H1 (cell line): ENCODE results near the gene MIER2. TPM values are rescaled to one million over a fixed set of nuclear protein-coding genes. Genes with fewer than 3 reads are reported as not detected.

Experiments used
- CTCF ChIA-PET: fragments of 300-600 bp; sonication (Branson Sonifier 250); formaldehyde crosslinking; loops from one replicate; lab custom pipeline; 2021; ENCODE audit not compliant: partially characterized antibody; lab: Charles Lee
- POLR2A ChIA-PET: fragments of 300-600 bp; sonication (Branson Sonifier 250); formaldehyde crosslinking; loops from one replicate; lab custom pipeline; 2021; ENCODE audit warnings: inconsistent platforms; ENCODE audit not compliant: partially characterized antibody; lab: Charles Lee
- DNase-seq, 2 experiments: peaks; one replicate each; pipeline versions ENCODE4 v3.0.0 to v3.0.0-alpha.2; 2010 to 2022; ENCODE audit warnings: low spot score in 2 of 2, low read depth in 1 of 2, mixed read lengths in 1 of 2
- FAIRE-seq: peaks from 2 replicates; lab custom pipeline; 2011; peaks lifted over from hg19 to GRCh38; lab: Jason Lieb, UNC
- H2AFZ ChIP-seq: 2 replicates; pipeline ENCODE4 v1.8.1; 2012; ENCODE audit warnings: low read length, inconsistent platforms
- H2AK5ac ChIP-seq: 2 replicates; pipeline ENCODE4 v1.6.1; 2013; ENCODE audit warnings: low read depth, low read length
- H2BK120ac ChIP-seq: replicated peaks from 2 replicates; pipeline ENCODE3; 2013; ENCODE audit warnings: low read depth, low read length, inconsistent platforms
- H2BK12ac ChIP-seq: 2 replicates; pipeline ENCODE4 v1.6.1; 2013; ENCODE audit warnings: low read depth, low read length
- H2BK15ac ChIP-seq: 2 replicates; pipeline ENCODE4 v1.6.1; 2013; ENCODE audit warnings: low read length
- H2BK20ac ChIP-seq: 2 replicates; pipeline ENCODE4 v1.6.1; 2013; ENCODE audit warnings: low read length
- H2BK5ac ChIP-seq: 2 replicates; pipeline ENCODE4 v1.6.1; 2013; ENCODE audit warnings: low read depth, low read length
- H3K14ac ChIP-seq: 2 replicates; pipeline ENCODE4 v1.6.1; 2013; ENCODE audit warnings: inconsistent platforms; ENCODE audit not compliant: insufficient read length
- H3K18ac ChIP-seq: 2 replicates; pipeline ENCODE4 v1.6.1; 2013; ENCODE audit warnings: low read length; ENCODE audit errors: extremely low read depth
- H3K23ac ChIP-seq: 2 replicates; pipeline ENCODE4 v1.6.1; 2013; ENCODE audit warnings: inconsistent platforms; ENCODE audit not compliant: insufficient read length
- H3K23me2 ChIP-seq: 2 replicates; pipeline ENCODE4 v1.6.1; 2013; ENCODE audit warnings: low read depth, low read length
- H3K27ac ChIP-seq: 2 replicates; pipeline ENCODE4 v1.6.1; 2011; ENCODE audit warnings: low read depth, low read length, inconsistent platforms
- H3K27me3 ChIP-seq, 4 experiments: replicated peaks in 1 of 4; 1 replicate in 1 of 4; 2 replicates in 3 of 4; pipeline versions ENCODE4 v1.6.1 to v1.8.1; 2011 to 2013; ENCODE audit warnings: low read length in 3 of 4, mild to moderate bottlenecking in 3 of 4, inconsistent platforms in 2 of 4, mixed read lengths in 2 of 4, moderate library complexity in 1 of 4; ENCODE audit not compliant: control insufficient read depth in 3 of 4, insufficient read depth in 3 of 4; ENCODE audit errors: extremely low read depth in 1 of 4
- H3K36me3 ChIP-seq, 4 experiments: 2 replicates each; pipeline versions ENCODE4 v1.6.1 to v1.8.1; 2011 to 2013; ENCODE audit warnings: mild to moderate bottlenecking in 4 of 4, low read length in 3 of 4, moderate library complexity in 2 of 4, control low read depth in 1 of 4, inconsistent platforms in 1 of 4; ENCODE audit not compliant: insufficient read depth in 4 of 4, control insufficient read depth in 2 of 4
- H3K4ac ChIP-seq: replicated peaks from 2 replicates; pipeline ENCODE3; 2013; ENCODE audit warnings: low read length, low read depth, mixed read lengths, inconsistent platforms; ENCODE audit not compliant: insufficient read length
- H3K4me1 ChIP-seq, 4 experiments: replicated peaks in 1 of 4; 1 replicate in 1 of 4; 2 replicates in 3 of 4; pipeline versions ENCODE4 v1.6.1 to v1.8.1; 2011 to 2013; ENCODE audit warnings: low read length in 3 of 4, inconsistent platforms in 2 of 4, mixed read lengths in 1 of 4; ENCODE audit not compliant: insufficient read depth in 4 of 4, control insufficient read depth in 3 of 4
- H3K4me2 ChIP-seq, 2 experiments: 2 replicates each; pipeline versions ENCODE4 v1.6.1 to v1.8.1; 2011 to 2013; ENCODE audit warnings: low read depth in 2 of 2, low read length in 2 of 2, control low read depth in 1 of 2, inconsistent platforms in 1 of 2, mild to moderate bottlenecking in 1 of 2; ENCODE audit not compliant: insufficient read depth in 1 of 2
- H3K4me3 ChIP-seq, 4 experiments: fragments of 200-600, 300-600 bp in 1 of 4; sonication (generic), shearing (Covaris generic), sonication (Bioruptor Twin) in 1 of 4; 2 replicates each; pipeline versions ENCODE4 v1.5.1 to v1.8.1; 2011 to 2016; ENCODE audit warnings: low read length in 4 of 4, low read depth in 3 of 4, control low read depth in 2 of 4, inconsistent platforms in 2 of 4, mild to moderate bottlenecking in 2 of 4, mixed read lengths in 1 of 4, moderate library complexity in 1 of 4; ENCODE audit not compliant: insufficient read depth in 2 of 4; ENCODE audit errors: extremely low read depth in 1 of 4
- H3K56ac ChIP-seq: replicated peaks from 2 replicates; pipeline ENCODE3; 2013; ENCODE audit warnings: low read depth, mild to moderate bottlenecking, mixed read lengths, low read length, inconsistent platforms; ENCODE audit not compliant: insufficient read length
- H3K79me1 ChIP-seq: 2 replicates; pipeline ENCODE4 v1.6.1; 2013; ENCODE audit warnings: low read depth, low read length, control low read depth
- H3K79me2 ChIP-seq, 2 experiments: 2 replicates each; pipeline versions ENCODE4 v1.6.1 to v1.8.1; 2012 to 2013; ENCODE audit warnings: low read length in 2 of 2, mild to moderate bottlenecking in 2 of 2, inconsistent platforms in 1 of 2; ENCODE audit not compliant: insufficient read depth in 2 of 2, control insufficient read depth in 1 of 2
- H3K9ac ChIP-seq, 4 experiments: replicated peaks in 1 of 4; 1 replicate in 1 of 4; 2 replicates in 3 of 4; pipeline versions ENCODE4 v1.6.1 to v1.8.1; 2011 to 2013; ENCODE audit warnings: low read depth in 3 of 4, low read length in 3 of 4, control low read depth in 2 of 4, mild to moderate bottlenecking in 2 of 4, moderate library complexity in 2 of 4, inconsistent platforms in 1 of 4; ENCODE audit errors: extremely low read depth in 1 of 4
- H3K9me3 ChIP-seq, 2 experiments: 2 replicates each; pipeline versions ENCODE4 v1.6.1 to v1.8.1; 2012 to 2013; ENCODE audit warnings: mild to moderate bottlenecking in 2 of 2, moderate library complexity in 2 of 2, control low read depth in 1 of 2, inconsistent platforms in 1 of 2, low read depth in 1 of 2, low read length in 1 of 2, mixed read lengths in 1 of 2; ENCODE audit not compliant: insufficient read depth in 2 of 2
- H4K20me1 ChIP-seq, 2 experiments: replicated peaks in 1 of 2; 2 replicates each; pipeline versions ENCODE3 to v1.8.1; 2011 to 2013; ENCODE audit warnings: inconsistent platforms in 2 of 2, low read length in 2 of 2, mild to moderate bottlenecking in 1 of 2; ENCODE audit not compliant: insufficient read depth in 2 of 2, control insufficient read depth in 1 of 2
- H4K5ac ChIP-seq: 2 replicates; pipeline ENCODE4 v1.6.1; 2013; ENCODE audit warnings: low read length, low read depth, mixed read lengths, inconsistent platforms; ENCODE audit not compliant: insufficient read length
- H4K8ac ChIP-seq: 2 replicates; pipeline ENCODE4 v1.8.0; 2013; ENCODE audit warnings: mild to moderate bottlenecking, moderate library complexity, low read length, inconsistent platforms; ENCODE audit not compliant: insufficient read depth; ENCODE audit errors: extremely low read depth
- H4K91ac ChIP-seq: replicated peaks from 2 replicates; pipeline ENCODE3; 2013; ENCODE audit warnings: low read length, mixed read lengths, inconsistent platforms; ENCODE audit not compliant: insufficient read length
- ATF2 ChIP-seq: IDR thresholded peaks from 2 replicates; pipeline ENCODE4 v1.6.1; 2012; ENCODE audit warnings: low read length, inconsistent platforms
- EGR1 ChIP-seq: IDR thresholded peaks from 2 replicates; pipeline ENCODE4 v1.6.1; 2011; ENCODE audit warnings: low read depth, low read length, borderline replicate concordance
- EP300 ChIP-seq, 2 experiments: IDR thresholded peaks; 1 replicate in 1 of 2; 2 replicates in 1 of 2; pipeline ENCODE4 v1.6.1; 2011 to 2012; ENCODE audit warnings: low read depth in 2 of 2, low read length in 2 of 2, mild to moderate bottlenecking in 2 of 2, borderline replicate concordance in 1 of 2, inconsistent platforms in 1 of 2, moderate library complexity in 1 of 2
- HDAC6 ChIP-seq: IDR thresholded peaks from one replicate; pipeline ENCODE4 v1.7.1; 2012; ENCODE audit warnings: low read depth, mild to moderate bottlenecking, inconsistent platforms, low read length, moderate library complexity
- JUN ChIP-seq: IDR thresholded peaks from 2 replicates; pipeline ENCODE4 v1.6.1; 2011; ENCODE audit warnings: low read depth, mild to moderate bottlenecking, improper control_type of control experiment, low read length
- MAX ChIP-seq: IDR thresholded peaks from 2 replicates; pipeline ENCODE4 v1.6.1; 2012; ENCODE audit warnings: inconsistent platforms
- NANOG ChIP-seq: IDR thresholded peaks from 2 replicates; pipeline ENCODE4 v1.6.1; 2011; ENCODE audit warnings: low read length, low read depth, mild to moderate bottlenecking, inconsistent platforms; ENCODE audit not compliant: insufficient read depth, poor library complexity, severe bottlenecking
- SIN3A ChIP-seq, 2 experiments: IDR thresholded peaks in 1 of 2; conservative IDR thresholded peaks in 1 of 2; 2 replicates each; pipeline ENCODE4 v1.6.1; 2011 to 2012; ENCODE audit warnings: low read length in 2 of 2, improper control_type of control experiment in 1 of 2, low read depth in 1 of 2, mild to moderate bottlenecking in 1 of 2
- SUZ12 ChIP-seq: fragments of 200-600 bp; sonication (generic); IDR thresholded peaks from 2 replicates; pipeline ENCODE4 v1.6.1; 2012; ENCODE audit warnings: mild to moderate bottlenecking, inconsistent platforms, low read length, moderate library complexity, mixed read lengths
- WGBS, 2 experiments: shearing (Covaris generic) in 1 of 2; methylation state at CpG; one replicate each; pipeline versions ENCODE4 v1.1.6 to v1.1.7; 2013 to 2015; ENCODE audit warnings: low lambda C conversion rate in 2 of 2, mixed read lengths in 2 of 2, inconsistent platforms in 1 of 2, low coverage in 1 of 2, missing lambda C conversion rate in 1 of 2; ENCODE audit not compliant: insufficient replicate concordance in 2 of 2, insufficient coverage in 1 of 2, insufficient read length in 1 of 2; ENCODE audit errors: extremely low coverage in 1 of 2, missing lambda C conversion rate in 1 of 2; 5-methylcytosine and 5-hydroxymethylcytosine counted together
- polyA plus RNA-seq, 7 experiments: library from polyadenylated mRNA; depleted of rRNA in 3 of 7; stranded (reverse) in 5 of 7; unstranded in 2 of 7; fragments of >200 nt in 5 of 7; fragments of 200-250 nt in 2 of 7; gene quantifications; 1 replicate in 5 of 7; 2 replicates in 1 of 7; 4 replicates in 1 of 7; pipeline versions ENCODE4 v1.2.1 to v1.2.3, GENCODE V29; 2011 to 2013; ENCODE audit warnings: missing spikeins in 2 of 7, mixed read lengths in 2 of 7
- total RNA-seq: library from RNA; stranded (reverse); fragmentation: NEBNext Ultra II Directional; extraction: Animal tissue kit (Norgen Biotek cat#: 25700); gene quantifications from 2 replicates; pipeline ENCODE4 v1.2.1, GENCODE V29; 2021

The MIER2 gene
- total and polyA plus RNA-seq, 2 of the 8 experiments (the other 6 are each of a cell fraction or from before 2014, with no cell fraction given), result 30.3 to 48.3 TPM

- Histone ChIP-seq H4K5ac (peak overlapping the region; percentile 17), H3K18ac (peak overlapping the region; percentile 94), H2BK120ac (peak overlapping the region; percentile 30), H3K79me1 (peaks cover 3% of the 10 kb centered on the region; the same call in 1 of the 2 replicates), H3K56ac (no peak overlapping the region), H2AK5ac (peak overlapping the region; percentile 87), H3K23ac (no peak overlapping the region), H3K36me3 (peaks cover 0 to 12% (median 2%) of the 10 kb centered on the region in 4 experiments; a peak in 5 of 8 replicates), H2BK15ac (peak overlapping the region; percentile 75; the same call in 1 of the 2 replicates), H4K20me1 (no peaks in the 10 kb centered on the region), H3K4ac (peak overlapping the region; percentile 30), H3K9ac (no peak overlapping the region; a peak in 1 of 7 replicates), H3K23me2 (peaks cover 2% of the 10 kb centered on the region; the same call in 1 of the 2 replicates), H2BK20ac (peak overlapping the region; percentile 55; the same call in 1 of the 2 replicates), H4K91ac (peak overlapping the region; percentile 97), H3K4me3 (peak overlapping the region in 1 of 4 experiments; percentile 70; a peak in 1 of 8 replicates), H2BK5ac (peak overlapping the region; percentile 89; the same call in 1 of the 2 replicates), H3K79me2 (peaks cover 0 to 23% of the 10 kb centered on the region in 2 experiments; a peak in 3 of 4 replicates), H3K14ac (no peak overlapping the region), H4K8ac (0 out of 2 replicates have a peak overlapping the region, but pooled peaks have one; percentile 4), H3K27me3 (peaks cover 0 to 6% (median 4%) of the 10 kb centered on the region in 4 experiments; a peak in 3 of 7 replicates), H3K27ac (peak overlapping the region; percentile 59), H3K4me1 (peaks cover 7 to 23% (median 18%) of the 10 kb centered on the region in 4 experiments), H2BK12ac (peak overlapping the region; percentile 98), H2AFZ (no peak overlapping the region), H3K9me3 (peaks cover 0 to 13% of the 10 kb centered on the region in 2 experiments; a peak in 1 of 4 replicates), H3K4me2 (peak overlapping the region; percentile 28 to 49)
- POLR2A ChIA-PET, result interaction anchor here (1.2 to 5.7 kb wide), 4 partner anchors 12 to 56 kb away, joined by 4 to 88 read pairs (median 4); partner anchors contain the start of gene MIER2
- no peak for FAIRE-seq
- CTCF ChIA-PET, result interaction anchor here (1.0 kb wide), 1 partner anchor 22 kb away, joined by 4 read pairs; no protein-coding TSS in a partner anchor
- WGBS, 2 experiments, result 74% methylated on average over 10 of the region's 10 CpGs; no CpG with 5 or more reads in 1 of the 2 experiments
- no peak for DNase-seq
- no peak for TF ChIP-seq ATF2
- TF ChIP-seq MAX, result no peak; the same call in 1 of the 2 replicates
- no peak for TF ChIP-seq EGR1
- TF ChIP-seq SUZ12, result no peak
- no peak for TF ChIP-seq EP300 (IDR thresholded peaks at IDR 0.05; ENCODE audit: borderline replicate concordance in 1 of 2, low read depth in 2 of 2, low read length in 2 of 2)
- TF ChIP-seq SIN3A (conservative IDR thresholded peaks at IDR 0.05 in 1 of 2, IDR thresholded peaks at IDR 0.05 in 1 of 2; ENCODE audit: low read depth in 1 of 2, low read length in 2 of 2), result no peak
- no peak for TF ChIP-seq JUN
- no peak for TF ChIP-seq HDAC6
- TF ChIP-seq NANOG, result no peak
Observed at GRCh38 chr19:288911-289310, 55.7 kb downstream of the MIER2 start.
